ENCODE measurements around the gene COL11A1.
"Not testable (repeated sequence)": the region's sequence is repeated elsewhere in the genome, so short reads cannot be mapped to it uniquely, and the experiment has no call there.

The COL11A1 gene

GRCh38 chr1:103075316-103076000, 32.9 kb downstream of the COL11A1 start:
- no peak for TF ChIP-seq CTCF (IDR thresholded peaks at IDR 0.05; ENCODE audit: unreplicated experiment in 3 of 3)
- Mint-ChIP-seq H3K4me1 (no peaks in the 10 kb centered on the region), H3K27me3 (ENCODE audit: low read depth) (no peaks in the 10 kb centered on the region), H3K36me3 (ENCODE audit: low read depth) (no peaks in the 10 kb centered on the region), H3K9me3 (no peaks in the 10 kb centered on the region), H3K4me3 (no peak overlapping the region), H3K27ac (no peak overlapping the region)

- Mint-ChIP-seq H3K4me3 (no peak overlapping the region), H3K4me1 (no peaks in the 10 kb centered on the region), H3K9me3 (no peaks in the 10 kb centered on the region), H3K27me3 (ENCODE audit: low read depth) (no peaks in the 10 kb centered on the region), H3K27ac (no peak overlapping the region), H3K36me3 (ENCODE audit: low read depth) (no peaks in the 10 kb centered on the region)
- no peak for TF ChIP-seq CTCF (IDR thresholded peaks at IDR 0.05; ENCODE audit: unreplicated experiment in 3 of 3)
These were observed 34.1 kb downstream of the COL11A1 start for GRCh38 chr1:103074224-103074623.

GRCh38 chr1:103069201-103069600, 39.1 kb downstream of the COL11A1 start:
- H3K9me3 Mint-ChIP-seq = no peaks in the 10 kb centered on the region
- H3K27ac Mint-ChIP-seq = no peak overlapping the region
- H3K27me3 Mint-ChIP-seq (ENCODE audit: low read depth) = no peaks in the 10 kb centered on the region
- no peak for TF ChIP-seq CTCF (IDR thresholded peaks at IDR 0.05; ENCODE audit: unreplicated experiment in 3 of 3)
- no peak overlapping the region for H3K4me3 Mint-ChIP-seq
- H3K4me1 Mint-ChIP-seq = no peaks in the 10 kb centered on the region
- no peaks in the 10 kb centered on the region for H3K36me3 Mint-ChIP-seq (ENCODE audit: low read depth)

- Mint-ChIP-seq H3K36me3 (ENCODE audit: low read depth) (no peaks in the 10 kb centered on the region), H3K4me1 (no peaks in the 10 kb centered on the region), H3K27ac (no peak overlapping the region), H3K9me3 (no peaks in the 10 kb centered on the region), H3K27me3 (ENCODE audit: low read depth) (no peaks in the 10 kb centered on the region), H3K4me3 (no peak overlapping the region)
- TF ChIP-seq CTCF (IDR thresholded peaks at IDR 0.05; ENCODE audit: unreplicated experiment in 3 of 3) = no peak
These were observed 44.4 kb downstream of the COL11A1 start for GRCh38 chr1:103063921-103064320.

- no peak for TF ChIP-seq CTCF (IDR thresholded peaks at IDR 0.05; ENCODE audit: unreplicated experiment in 3 of 3)
These were observed 49.9 kb downstream of the COL11A1 start for GRCh38 chr1:103058391-103058790.

GRCh38 chr1:103056423-103056822, 51.9 kb downstream of the COL11A1 start:
- TF ChIP-seq CTCF (IDR thresholded peaks at IDR 0.05; ENCODE audit: unreplicated experiment in 3 of 3) = no peak
- H3K36me3 Mint-ChIP-seq (ENCODE audit: low read depth) = peaks cover 17% of the 10 kb centered on the region

More at GRCh38 chr1:103058391-103058790, 49.9 kb downstream of the COL11A1 start:
- H3K36me3 Mint-ChIP-seq (ENCODE audit: low read depth) = peaks cover 6% of the 10 kb centered on the region
- H3K9me3 Mint-ChIP-seq = no peaks in the 10 kb centered on the region
- no peaks in the 10 kb centered on the region for H3K4me1 Mint-ChIP-seq
- H3K4me3 Mint-ChIP-seq = no peak overlapping the region
- H3K27ac Mint-ChIP-seq = no peak overlapping the region
- no peaks in the 10 kb centered on the region for H3K27me3 Mint-ChIP-seq (ENCODE audit: low read depth)

GRCh38 chr1:103028110-103028509, 80.2 kb downstream of the COL11A1 start:
- H3K4me3 Mint-ChIP-seq; H3K27me3 Mint-ChIP-seq (ENCODE audit: low read depth); H3K36me3 Mint-ChIP-seq (ENCODE audit: low read depth); H3K9me3 Mint-ChIP-seq; H3K4me1 Mint-ChIP-seq; H3K27ac Mint-ChIP-seq: not testable (repeated sequence)

More at GRCh38 chr1:103056423-103056822, 51.9 kb downstream of the COL11A1 start:
- Mint-ChIP-seq H3K27ac (no peak overlapping the region), H3K4me3 (no peak overlapping the region), H3K9me3 (peaks cover 9% of the 10 kb centered on the region), H3K4me1 (no peaks in the 10 kb centered on the region), H3K27me3 (ENCODE audit: low read depth) (no peaks in the 10 kb centered on the region)
